ENCODE results near the gene GAL3ST2.

GAL3ST2 gene

DNA sequence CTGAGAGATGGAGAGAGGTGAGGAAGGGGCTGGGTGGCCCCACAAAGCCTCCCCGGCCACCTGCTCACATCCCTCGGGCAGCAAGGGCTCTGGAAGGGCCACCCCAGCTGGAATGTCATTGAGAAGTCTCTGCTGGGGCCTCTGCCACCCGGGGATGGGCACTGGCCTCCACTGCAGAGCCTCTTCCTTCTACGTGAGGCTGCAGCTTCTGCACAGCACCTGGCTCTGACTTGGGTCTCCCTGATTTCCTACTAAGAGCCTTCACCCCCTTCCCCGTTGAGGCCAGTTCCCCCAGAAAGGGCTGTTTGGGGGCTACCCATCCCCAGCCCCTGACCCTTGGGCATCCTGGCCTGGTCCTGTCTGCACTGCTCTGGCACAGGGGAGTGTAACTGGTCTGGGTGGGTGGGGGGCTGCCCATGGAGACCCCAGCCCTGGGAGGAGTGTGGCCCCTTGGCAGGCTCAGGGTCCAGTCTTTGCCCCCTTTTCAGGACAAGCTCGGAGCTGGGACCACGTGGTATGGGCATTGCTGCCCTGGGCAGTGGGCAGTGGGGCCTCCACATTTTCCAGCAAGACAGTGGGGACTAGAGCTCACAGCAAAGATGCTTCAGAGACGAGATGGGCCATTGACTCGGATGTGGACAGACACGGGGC lies 76.5 kb downstream of the GAL3ST2 start:
- TF ChIP-seq, protein P1, sequence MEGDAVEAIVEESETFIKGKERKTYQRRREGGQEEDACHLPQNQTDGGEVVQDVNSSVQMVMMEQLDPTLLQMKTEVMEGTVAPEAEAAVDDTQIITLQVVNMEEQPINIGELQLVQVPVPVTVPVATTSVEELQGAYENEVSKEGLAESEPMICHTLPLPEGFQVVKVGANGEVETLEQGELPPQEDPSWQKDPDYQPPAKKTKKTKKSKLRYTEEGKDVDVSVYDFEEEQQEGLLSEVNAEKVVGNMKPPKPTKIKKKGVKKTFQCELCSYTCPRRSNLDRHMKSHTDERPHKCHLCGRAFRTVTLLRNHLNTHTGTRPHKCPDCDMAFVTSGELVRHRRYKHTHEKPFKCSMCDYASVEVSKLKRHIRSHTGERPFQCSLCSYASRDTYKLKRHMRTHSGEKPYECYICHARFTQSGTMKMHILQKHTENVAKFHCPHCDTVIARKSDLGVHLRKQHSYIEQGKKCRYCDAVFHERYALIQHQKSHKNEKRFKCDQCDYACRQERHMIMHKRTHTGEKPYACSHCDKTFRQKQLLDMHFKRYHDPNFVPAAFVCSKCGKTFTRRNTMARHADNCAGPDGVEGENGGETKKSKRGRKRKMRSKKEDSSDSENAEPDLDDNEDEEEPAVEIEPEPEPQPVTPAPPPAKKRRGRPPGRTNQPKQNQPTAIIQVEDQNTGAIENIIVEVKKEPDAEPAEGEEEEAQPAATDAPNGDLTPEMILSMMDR (IDR thresholded peaks at IDR 0.05; ENCODE audit: low read depth, low read length), result no peak
- no peak overlapping the region for H3K4me3 ChIP-seq (ENCODE audit: low read depth, low read length)

Measured in WI38 (cell line).